Activated CD4-positive, alpha-beta T cell treated with anti-CD3 and anti-CD28 coated beads for 1 hour (primary cell): ENCODE measurements around the gene DSCAML1.

Experiments used
- DNase-seq: peaks from one replicate; pipeline ENCODE4 v3.0.0-alpha.2; 2020

Gene DSCAML1

GRCh38 chr11:117385906-117386305 lies 411.1 kb downstream of the DSCAML1 start:
- no peak for DNase-seq

- no peak for DNase-seq
Measured at GRCh38 chr11:117385471-117385870, 411.5 kb downstream of the DSCAML1 start.

- DNase-seq, result no peak
Measured at GRCh38 chr11:117384045-117384444, 413.0 kb downstream of the DSCAML1 start.

GRCh38 chr11:117382746-117383145 lies 414.3 kb downstream of the DSCAML1 start:
- DNase-seq, result no peak

- no peak for DNase-seq
Measured at GRCh38 chr11:117381481-117382387, 415.3 kb downstream of the DSCAML1 start.

GRCh38 chr11:117380676-117381075 lies 416.3 kb downstream of the DSCAML1 start:
- no peak for DNase-seq

GRCh38 chr11:117378976-117379865 lies 417.8 kb downstream of the DSCAML1 start:
- no peak for DNase-seq
